ENCODE measurements around the gene LAD1. TPM values are rescaled to one million over a fixed set of nuclear protein-coding genes. Genes with fewer than 3 reads are reported as not detected.

LAD1 gene
- total RNA-seq, 2 donors from 2014 or later: 13.5 to 13.6 TPM

DNA sequence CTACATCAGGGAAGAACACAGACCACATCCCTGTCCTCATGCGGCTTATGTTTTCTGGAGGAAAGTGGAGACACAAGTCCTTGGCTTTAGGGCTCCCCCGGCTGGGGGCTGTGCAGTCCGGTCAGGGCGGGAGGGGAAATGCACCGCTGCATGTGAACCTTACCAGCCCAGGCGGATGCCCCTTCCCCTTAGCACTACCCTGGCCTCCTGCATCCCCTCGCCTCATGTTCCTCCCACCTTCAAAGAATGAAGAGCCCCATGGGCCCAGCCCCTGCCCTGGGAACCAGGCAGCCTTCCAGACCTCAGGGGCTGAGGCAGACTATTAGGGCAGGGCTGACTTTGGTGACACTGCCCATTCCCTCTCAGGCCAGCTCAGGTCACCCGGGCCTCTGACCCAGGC, 67.1 kb downstream of the LAD1 start:
- Mint-ChIP-seq H3K4me1 (peaks cover 7% of the 10 kb centered on the region), H3K36me3 (ENCODE audit: low read depth) (no peaks in the 10 kb centered on the region), H3K27ac (no peak overlapping the region), H3K9me3 (no peaks in the 10 kb centered on the region), H3K27me3 (ENCODE audit: insufficient read depth) (peaks cover 2% of the 10 kb centered on the region), H3K4me3 (no peak overlapping the region)
- TF ChIP-seq, protein P1, sequence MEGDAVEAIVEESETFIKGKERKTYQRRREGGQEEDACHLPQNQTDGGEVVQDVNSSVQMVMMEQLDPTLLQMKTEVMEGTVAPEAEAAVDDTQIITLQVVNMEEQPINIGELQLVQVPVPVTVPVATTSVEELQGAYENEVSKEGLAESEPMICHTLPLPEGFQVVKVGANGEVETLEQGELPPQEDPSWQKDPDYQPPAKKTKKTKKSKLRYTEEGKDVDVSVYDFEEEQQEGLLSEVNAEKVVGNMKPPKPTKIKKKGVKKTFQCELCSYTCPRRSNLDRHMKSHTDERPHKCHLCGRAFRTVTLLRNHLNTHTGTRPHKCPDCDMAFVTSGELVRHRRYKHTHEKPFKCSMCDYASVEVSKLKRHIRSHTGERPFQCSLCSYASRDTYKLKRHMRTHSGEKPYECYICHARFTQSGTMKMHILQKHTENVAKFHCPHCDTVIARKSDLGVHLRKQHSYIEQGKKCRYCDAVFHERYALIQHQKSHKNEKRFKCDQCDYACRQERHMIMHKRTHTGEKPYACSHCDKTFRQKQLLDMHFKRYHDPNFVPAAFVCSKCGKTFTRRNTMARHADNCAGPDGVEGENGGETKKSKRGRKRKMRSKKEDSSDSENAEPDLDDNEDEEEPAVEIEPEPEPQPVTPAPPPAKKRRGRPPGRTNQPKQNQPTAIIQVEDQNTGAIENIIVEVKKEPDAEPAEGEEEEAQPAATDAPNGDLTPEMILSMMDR (conservative IDR thresholded peaks at IDR 0.05): no peak
- H3K27ac ChIP-seq (ENCODE audit: low read depth, low read length): no peak overlapping the region
- H3K27me3 ChIP-seq (ENCODE audit: control insufficient read depth, insufficient read depth, low read length, poor library complexity, severe bottlenecking): no peaks in the 10 kb centered on the region
- H3K4me3 ChIP-seq (ENCODE audit: low read length): no peak overlapping the region
- H3K36me3 ChIP-seq (ENCODE audit: control insufficient read depth, insufficient read depth, low read length): no peaks in the 10 kb centered on the region
- no peak for DNase-seq
- H3K4me1 ChIP-seq (ENCODE audit: control insufficient read depth, insufficient read depth, low read length): peaks cover 15% of the 10 kb centered on the region
- H3K9me3 ChIP-seq (ENCODE audit: control insufficient read depth, low read length): no peaks in the 10 kb centered on the region
- WGBS, 2 experiments (ENCODE audit: insufficient coverage in 1 of 2, insufficient read length in 1 of 2): 90 to 95% methylated on average over 2 to 8 of the region's 8 CpGs
- no peak overlapping the region for H3K9ac ChIP-seq (ENCODE audit: extremely low read depth, low read length, poor library complexity, severe bottlenecking)

DNA sequence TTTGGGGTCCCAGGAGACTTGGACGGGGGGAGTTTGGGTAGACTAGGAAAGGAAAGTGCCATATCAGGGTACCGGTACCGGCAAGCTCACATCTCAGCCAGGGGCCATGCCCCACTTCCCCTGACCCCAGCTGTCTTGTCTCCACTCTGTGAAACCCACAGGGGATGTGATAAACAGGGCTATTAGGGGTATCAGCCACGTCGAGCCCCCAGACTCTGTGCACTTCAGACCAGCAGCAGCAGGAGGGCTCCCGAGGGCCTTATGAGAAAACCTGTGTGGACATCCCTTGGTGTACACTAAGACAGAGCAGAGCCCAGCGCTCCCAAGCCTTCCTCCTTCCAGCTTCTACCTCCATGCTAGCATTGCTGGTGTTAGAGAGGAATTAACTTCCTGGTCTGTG, 68.0 kb downstream of the LAD1 start:
- no peak overlapping the region for H3K27ac Mint-ChIP-seq
- Histone ChIP-seq H3K27ac (ENCODE audit: low read depth, low read length) (no peak overlapping the region), H3K9me3 (ENCODE audit: control insufficient read depth, low read length) (no peaks in the 10 kb centered on the region), H3K27me3 (ENCODE audit: control insufficient read depth, insufficient read depth, low read length, poor library complexity, severe bottlenecking) (no peaks in the 10 kb centered on the region), H3K36me3 (ENCODE audit: control insufficient read depth, insufficient read depth, low read length) (no peaks in the 10 kb centered on the region), H3K4me1 (ENCODE audit: control insufficient read depth, insufficient read depth, low read length) (peaks cover 15% of the 10 kb centered on the region), H3K9ac (ENCODE audit: extremely low read depth, low read length, poor library complexity, severe bottlenecking) (no peak overlapping the region), H3K4me3 (ENCODE audit: low read length) (no peak overlapping the region)
- H3K4me1 Mint-ChIP-seq: peaks cover 7% of the 10 kb centered on the region
- no peak for DNase-seq
- 92% methylated on average over 7 of the region's 7 CpGs; no CpG with 5 or more reads in 1 of the 2 experiments for WGBS, 2 experiments (ENCODE audit: insufficient coverage in 1 of 2, insufficient read length in 1 of 2)
- H3K4me3 Mint-ChIP-seq: no peak overlapping the region
- H3K36me3 Mint-ChIP-seq (ENCODE audit: low read depth): no peaks in the 10 kb centered on the region
- H3K27me3 Mint-ChIP-seq (ENCODE audit: insufficient read depth): peaks cover 6% of the 10 kb centered on the region
- H3K9me3 Mint-ChIP-seq: no peaks in the 10 kb centered on the region
- TF ChIP-seq, protein P1 (conservative IDR thresholded peaks at IDR 0.05): no peak

Other genes with a start within 250 kb of the LAD1 start
- 100 to 1,000 TPM; 145 to 156 TPM for gene TMEM9, start 244.8 kb downstream of the LAD1 start, total RNA-seq
- not detected for gene IGFN1, start 208.5 kb downstream of the LAD1 start, total RNA-seq
- under 1 TPM; 0.18 to 0.44 TPM for gene PKP1, start 115.8 kb downstream of the LAD1 start, total RNA-seq
- under 1 TPM; 0.35 to 0.88 TPM for gene TNNT2, start 21.6 kb downstream of the LAD1 start, total RNA-seq
- under 1 TPM in 1 of 2 donors, not detected in 1; 0.66 TPM for gene TNNI1, start 22.4 kb upstream of the LAD1 start, total RNA-seq
- gene PHLDA3, start 69.9 kb upstream of the LAD1 start, total RNA-seq: 10 to 100 TPM in 1 of 2 donors, 1 to 10 TPM in 1; 9.6 to 15.8 TPM
- 10 to 100 TPM; 16.1 to 17.7 TPM for gene CSRP1, start 107.8 kb upstream of the LAD1 start, total RNA-seq
- 10 to 100 TPM; 42.2 to 62.5 TPM for gene NAV1, start 139.8 kb upstream of the LAD1 start, total RNA-seq

All from endodermal cell (in vitro differentiated cells).